Measurements from ENCODE around the gene STAP1. TPM values are rescaled to one million over a fixed set of nuclear protein-coding genes. Genes with fewer than 3 reads are reported as not detected.

The STAP1 gene
- total RNA-seq, 2 donors from 2014 or later, result 0.78 to 0.81 TPM

DNA sequence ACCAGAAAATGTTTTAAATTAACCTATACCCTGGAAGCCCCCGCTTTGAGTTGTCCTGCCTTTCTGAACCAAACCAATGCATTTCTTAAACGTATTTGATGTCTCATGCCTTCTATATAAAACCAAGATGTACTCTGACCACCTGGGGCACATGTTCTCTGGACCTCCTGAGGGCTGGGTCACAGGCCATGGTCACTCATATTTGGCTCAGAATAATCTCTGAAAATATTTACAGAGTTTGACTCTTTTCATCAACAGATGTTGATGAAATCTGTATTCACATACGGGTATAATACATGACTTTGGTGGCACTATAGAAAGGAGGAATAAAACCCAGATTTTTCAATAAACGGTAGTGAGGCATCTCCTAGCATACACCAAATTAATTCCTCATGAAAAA lies 55.7 kb downstream of the STAP1 start:
- ATAC-seq (ENCODE audit: insufficient number of reproducible peaks, low FRiP score, low read depth), result no peak
- no peak overlapping the region for H3K27ac ChIP-seq

GRCh38 chr4:67615119-67615518 lies 56.6 kb downstream of the STAP1 start:
- Histone ChIP-seq H3K4me1 (ENCODE audit: control insufficient read depth in 1 of 2, low read depth in 2 of 2) (no peaks in the 10 kb centered on the region), H3K27me3 (replicated peaks; ENCODE audit: insufficient read depth) (no peaks in the 10 kb centered on the region), H3K4me3 (no peak overlapping the region), H3K36me3 (peaks cover 14% of the 10 kb centered on the region), H3K27ac (no peak overlapping the region), H3K9me3 (no peaks in the 10 kb centered on the region)
- no peak for ATAC-seq (ENCODE audit: insufficient number of reproducible peaks, low FRiP score, low read depth)
- DNase-seq (ENCODE audit: low spot score), result no peak
- no peak for TF ChIP-seq CTCF (IDR thresholded peaks at IDR 0.05)

More for the DNA sequence above, 55.7 kb downstream of the STAP1 start:
- Histone ChIP-seq H3K4me3 (no peak overlapping the region), H3K9me3 (no peaks in the 10 kb centered on the region), H3K27me3 (replicated peaks; ENCODE audit: insufficient read depth) (no peaks in the 10 kb centered on the region), H3K4me1 (ENCODE audit: control insufficient read depth in 1 of 2, low read depth in 2 of 2) (no peaks in the 10 kb centered on the region), H3K36me3 (peaks cover 12% of the 10 kb centered on the region)
- no peak for DNase-seq (ENCODE audit: low spot score)
- TF ChIP-seq CTCF (IDR thresholded peaks at IDR 0.05), result no peak

DNA sequence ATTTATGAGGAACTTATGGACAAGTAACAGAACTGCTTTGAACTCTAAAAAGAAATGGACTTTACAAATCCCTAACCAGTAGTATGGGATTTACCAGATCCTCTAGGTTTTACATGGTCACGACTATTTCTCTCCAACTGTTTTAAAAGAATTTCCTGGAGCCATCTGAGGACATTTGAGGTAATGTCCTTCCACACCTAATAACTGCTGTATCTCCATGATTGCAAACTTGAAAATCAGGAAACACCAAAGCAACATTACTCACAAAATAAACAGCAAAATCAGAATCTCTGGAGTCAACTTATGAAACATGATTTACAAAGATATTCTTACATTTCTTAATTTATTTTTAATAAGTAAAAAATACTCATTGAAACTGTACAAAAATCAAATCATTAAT lies 58.0 kb downstream of the STAP1 start:
- ATAC-seq (ENCODE audit: insufficient number of reproducible peaks, low FRiP score, low read depth), result no peak
- H3K27me3 ChIP-seq (replicated peaks; ENCODE audit: insufficient read depth), result no peaks in the 10 kb centered on the region
- TF ChIP-seq CTCF (IDR thresholded peaks at IDR 0.05), result no peak
- no peak overlapping the region for H3K4me3 ChIP-seq
- no peak overlapping the region for H3K27ac ChIP-seq
- H3K9me3 ChIP-seq, result no peaks in the 10 kb centered on the region
- H3K36me3 ChIP-seq, result peaks cover 23% of the 10 kb centered on the region
- DNase-seq (ENCODE audit: low spot score), result no peak
- H3K4me1 ChIP-seq (ENCODE audit: control insufficient read depth in 1 of 2, low read depth in 2 of 2), result no peaks in the 10 kb centered on the region

- TF ChIP-seq CTCF (IDR thresholded peaks at IDR 0.05), result no peak
- peaks cover 29% of the 10 kb centered on the region for H3K36me3 ChIP-seq
- no peak for DNase-seq (ENCODE audit: low spot score)
- no peak overlapping the region for H3K4me3 ChIP-seq
- ATAC-seq (ENCODE audit: insufficient number of reproducible peaks, low FRiP score, low read depth), result no peak
- H3K27ac ChIP-seq, result no peak overlapping the region
- H3K4me1 ChIP-seq (ENCODE audit: control insufficient read depth in 1 of 2, low read depth in 2 of 2), result no peaks in the 10 kb centered on the region
- no peaks in the 10 kb centered on the region for H3K9me3 ChIP-seq
- no peaks in the 10 kb centered on the region for H3K27me3 ChIP-seq (replicated peaks; ENCODE audit: insufficient read depth)
Measured at GRCh38 chr4:67624939-67625338, 66.4 kb downstream of the STAP1 start.

DNA sequence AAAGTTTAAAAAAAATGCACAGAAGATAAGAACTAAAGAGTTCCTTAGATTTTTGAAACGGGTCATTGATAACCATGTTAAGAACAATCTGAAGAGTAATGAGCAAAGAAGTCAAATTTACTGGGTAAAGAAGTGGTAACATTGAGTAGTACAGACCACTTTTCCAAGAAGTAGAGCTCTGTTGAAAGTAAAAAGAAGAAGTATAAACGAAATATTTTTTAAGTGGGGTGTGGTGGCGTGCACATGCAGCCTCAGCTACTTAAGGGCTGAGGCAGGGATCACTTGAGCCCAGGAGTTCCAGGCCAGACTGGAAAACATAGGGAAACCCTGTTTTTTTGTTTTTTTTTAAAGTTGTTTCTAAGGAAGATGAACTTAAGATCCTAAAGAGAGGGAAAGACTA lies 74.0 kb downstream of the STAP1 start:
- Histone ChIP-seq H3K4me3 (no peak overlapping the region), H3K4me1 (ENCODE audit: control insufficient read depth in 1 of 2, low read depth in 2 of 2) (no peaks in the 10 kb centered on the region), H3K27me3 (replicated peaks; ENCODE audit: insufficient read depth) (no peaks in the 10 kb centered on the region), H3K27ac (no peak overlapping the region), H3K9me3 (no peaks in the 10 kb centered on the region), H3K36me3 (peaks cover 12% of the 10 kb centered on the region)
- no peak for TF ChIP-seq CTCF (IDR thresholded peaks at IDR 0.05)
- ATAC-seq (ENCODE audit: insufficient number of reproducible peaks, low FRiP score, low read depth), result no peak
- DNase-seq (ENCODE audit: low spot score), result no peak

Measured in thoracic aorta (tissue), 2 donors.